Small intestine (tissue), 7 donors: Measurements from ENCODE around the gene C1QTNF3. TPM values are rescaled to one million over a fixed set of nuclear protein-coding genes. Genes with fewer than 3 reads are reported as not detected.
A peak's percentile ranks its signal among the peaks of the same experiment; 100 is the strongest.
"Not testable (repeated sequence)": the region's sequence is repeated elsewhere in the genome, so short reads cannot be mapped to it uniquely, and the experiment has no call there.

Source experiments
- DNase-seq, 2 donors: peaks; one replicate each; pipeline versions ENCODE4 v3.0.0 to v3.0.0-alpha.2; 2013
- FAIRE-seq: peaks from 2 replicates; lab custom pipeline; 2012; peaks lifted over from hg19 to GRCh38; lab: Jason Lieb, UNC
- H3K27ac ChIP-seq, 3 donors: one replicate each; pipeline ENCODE4 v1.5.1; 2013; ENCODE audit warnings: low read length in 2 of 3, mild to moderate bottlenecking in 2 of 3, control low read depth in 1 of 3, inconsistent platforms in 1 of 3, low read depth in 1 of 3, moderate library complexity in 1 of 3
- H3K27me3 ChIP-seq, 3 donors: one replicate each; pipeline ENCODE4 v1.6.1; 2013; ENCODE audit warnings: low read length in 3 of 3, inconsistent platforms in 1 of 3; ENCODE audit not compliant: control insufficient read depth in 3 of 3, insufficient read depth in 3 of 3
- H3K36me3 ChIP-seq, 3 donors: one replicate each; pipeline ENCODE4 v1.6.1; 2013; ENCODE audit warnings: low read length in 3 of 3, inconsistent platforms in 1 of 3, low read depth in 1 of 3, mild to moderate bottlenecking in 1 of 3, moderate library complexity in 1 of 3; ENCODE audit not compliant: control insufficient read depth in 3 of 3, insufficient read depth in 2 of 3
- H3K4me1 ChIP-seq, 3 donors: one replicate each; pipeline ENCODE4 v1.6.1; 2013; ENCODE audit warnings: low read length in 2 of 3, inconsistent platforms in 1 of 3, low read depth in 1 of 3, mild to moderate bottlenecking in 1 of 3, moderate library complexity in 1 of 3; ENCODE audit not compliant: control insufficient read depth in 3 of 3, insufficient read depth in 2 of 3
- H3K4me3 ChIP-seq, 3 donors: one replicate each; pipeline ENCODE4 v1.5.1; 2013; ENCODE audit warnings: low read length in 3 of 3, control low read depth in 1 of 3, inconsistent platforms in 1 of 3, low read depth in 1 of 3, mild to moderate bottlenecking in 1 of 3, moderate library complexity in 1 of 3
- H3K9me3 ChIP-seq, 2 donors: one replicate each; pipeline ENCODE4 v1.6.1; 2013; ENCODE audit warnings: low read depth in 1 of 2, low read length in 1 of 2; ENCODE audit not compliant: control insufficient read depth in 2 of 2, insufficient read depth in 1 of 2
- WGBS, 3 donors: extraction: QIAGEN DNeasy Blood & Tissue Kit; methylation state at CpG; one replicate each; pipeline ENCODE4 v1.1.7; 2013; 5-methylcytosine and 5-hydroxymethylcytosine counted together
- polyA plus RNA-seq, 4 donors: library from polyadenylated mRNA; stranded (reverse) in 3 of 4; unstranded in 1 of 4; fragments of 200-250 nt in 3 of 4; fragments of 120-200 nt in 1 of 4; gene quantifications; one replicate each; pipeline versions ENCODE4 v1.2.1 to v1.2.3, GENCODE V29; 2013
- donor health status: healthy with polysubstance abuse.
- donor health status: control.
- donor health status: control.
- donor health status: Bipolar disorder and iron deficiency.
- donor health status: healthy.

Gene C1QTNF3
- polyA plus RNA-seq, 4 donors: 0.54 to 47.0 (median 3.5) TPM

DNA sequence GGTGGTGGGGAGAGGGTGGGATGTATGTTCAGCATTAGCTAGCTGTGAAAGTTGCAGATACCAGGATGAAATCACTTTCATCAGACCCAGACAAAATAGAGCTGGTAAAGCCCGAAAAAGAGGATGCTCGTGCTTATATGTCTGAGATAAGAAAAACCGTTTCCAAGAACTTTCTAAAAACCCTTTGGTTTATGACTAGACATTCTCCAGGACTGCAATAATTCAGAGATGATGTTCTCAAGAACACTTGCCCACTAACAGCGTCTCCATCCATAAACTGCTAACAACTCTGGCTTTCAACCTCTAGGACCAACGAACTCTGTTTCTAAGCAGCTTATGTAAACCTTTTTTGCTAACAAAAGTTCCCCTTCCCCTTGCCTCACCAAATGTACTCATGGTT, 26.8 kb downstream of the C1QTNF3 start:
- peaks cover 0 to 34% (median 15%) of the 10 kb centered on the region in 3 donors for H3K4me1 ChIP-seq
- no peaks in the 10 kb centered on the region for H3K27me3 ChIP-seq
- WGBS, 3 donors: 65 to 83% (median 71%) methylated on average over 5 of the region's 5 CpGs
- DNase-seq (no peak), FAIRE-seq (no peak)
- H3K27ac ChIP-seq: peak overlapping the region in 1 of 3 donors; percentile 81
- H3K36me3 ChIP-seq: peaks cover 0 to 3% (median 0%) of the 10 kb centered on the region in 3 donors
- H3K9me3 ChIP-seq: peaks cover 0 to 7% of the 10 kb centered on the region in 2 donors
- no peak overlapping the region for H3K4me3 ChIP-seq

DNA sequence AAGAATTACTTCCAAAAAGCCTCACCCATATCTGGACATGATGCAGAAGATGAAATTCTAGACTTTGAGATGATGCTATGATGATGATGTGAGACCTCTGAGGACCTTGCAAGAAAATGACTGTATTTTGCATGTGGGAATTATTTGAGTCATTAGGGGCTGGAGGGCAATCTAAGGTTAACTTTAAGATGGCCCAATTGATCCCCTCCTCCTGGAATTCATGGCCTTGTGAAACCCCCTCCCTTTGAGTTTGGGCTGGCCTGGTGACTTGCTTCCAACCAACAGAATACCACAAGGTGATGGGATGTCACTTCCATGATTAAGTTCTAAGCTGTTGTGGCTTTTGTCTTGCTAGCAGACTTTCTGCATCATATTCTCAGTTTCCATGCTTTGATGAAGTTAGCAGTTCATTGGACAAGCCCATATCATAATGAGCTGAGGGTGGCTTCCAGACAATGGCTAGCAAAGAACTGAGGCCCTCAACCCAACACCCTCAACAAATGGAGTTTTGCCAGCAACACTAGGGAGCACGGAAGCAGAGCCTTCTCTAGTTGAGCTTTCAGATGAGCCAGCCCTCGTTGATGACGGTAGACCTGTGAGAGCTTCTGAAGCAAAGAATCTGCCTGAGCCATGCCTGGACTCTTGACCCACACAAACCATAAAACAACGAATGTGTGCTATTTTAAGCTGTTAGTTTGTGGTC, 27.7 kb downstream of the C1QTNF3 start:
- peak overlapping the region in 1 of 3 donors; percentile 81 for H3K27ac ChIP-seq
- H3K9me3 ChIP-seq: peaks cover 0 to 7% of the 10 kb centered on the region in 2 donors
- peaks cover 0 to 25% (median 13%) of the 10 kb centered on the region in 3 donors for H3K4me1 ChIP-seq
- FAIRE-seq (no peak), DNase-seq (peak; percentile 68 to 77)
- H3K4me3 ChIP-seq: no peak overlapping the region
- H3K27me3 ChIP-seq: no peaks in the 10 kb centered on the region
- peaks cover 0 to 3% (median 0%) of the 10 kb centered on the region in 3 donors for H3K36me3 ChIP-seq
- WGBS, 3 donors: 19 to 56% (median 32%) methylated on average over 4 of the region's 4 CpGs

DNA sequence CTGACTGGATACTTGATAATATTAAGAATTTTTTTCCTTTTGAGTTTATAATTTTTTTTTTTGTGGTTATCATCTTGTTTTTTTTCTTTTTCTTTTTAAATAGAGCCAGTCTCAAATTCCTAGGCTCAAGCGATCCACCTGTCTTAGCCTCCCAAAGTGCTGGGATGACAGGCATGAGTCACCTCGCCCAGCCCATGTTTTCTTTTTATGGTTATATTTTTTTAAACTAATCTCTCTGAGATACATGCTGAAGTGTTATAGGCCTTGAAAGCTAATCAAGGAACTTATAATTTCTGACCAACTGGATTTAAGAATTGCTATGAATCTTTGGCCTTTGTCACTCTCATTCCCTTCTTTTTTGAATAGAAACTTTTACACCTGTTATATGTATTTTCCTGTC, 28.4 kb downstream of the C1QTNF3 start:
- DNase-seq (peak; percentile 41 to 43), FAIRE-seq (no peak)
- H3K27me3 ChIP-seq: no peaks in the 10 kb centered on the region
- no peak overlapping the region for H3K4me3 ChIP-seq
- H3K27ac ChIP-seq: peak overlapping the region in 1 of 3 donors; percentile 81
- peaks cover 0 to 3% (median 0%) of the 10 kb centered on the region in 3 donors for H3K36me3 ChIP-seq
- 25 to 71% (median 48%) methylated on average over 2 of the region's 2 CpGs for WGBS, 3 donors
- H3K9me3 ChIP-seq: peaks cover 0 to 7% of the 10 kb centered on the region in 2 donors
- H3K4me1 ChIP-seq: peaks cover 0 to 20% (median 11%) of the 10 kb centered on the region in 3 donors

DNA sequence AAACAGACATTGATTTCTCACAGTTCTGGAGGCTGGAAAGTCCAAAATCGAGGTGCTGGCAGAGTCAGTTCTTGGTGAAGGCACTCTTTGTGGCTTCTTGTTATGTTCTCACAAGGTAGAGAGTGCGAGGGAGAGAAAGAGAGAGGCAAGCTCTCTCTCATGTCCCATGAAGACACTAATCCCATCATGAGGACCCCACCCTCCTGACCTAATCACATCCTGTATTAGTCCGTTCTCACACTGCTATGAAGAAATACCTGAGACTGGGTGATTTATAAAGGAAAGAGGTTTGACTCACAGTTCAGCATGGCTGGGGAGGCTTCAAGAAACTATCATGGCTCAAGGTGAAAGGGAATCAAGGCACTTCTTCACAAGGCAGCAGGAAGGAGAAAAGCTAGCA, 29.5 kb downstream of the C1QTNF3 start:
- H3K27ac ChIP-seq: no peak overlapping the region
- peaks cover 0 to 7% of the 10 kb centered on the region in 2 donors for H3K9me3 ChIP-seq
- 89 to 92% (median 90%) methylated on average over 3 of the region's 3 CpGs for WGBS, 3 donors
- DNase-seq (no peak), FAIRE-seq (no peak)
- H3K4me3 ChIP-seq: no peak overlapping the region
- H3K4me1 ChIP-seq: peaks cover 0 to 26% (median 11%) of the 10 kb centered on the region in 3 donors
- H3K27me3 ChIP-seq: no peaks in the 10 kb centered on the region
- H3K36me3 ChIP-seq: no peaks in the 10 kb centered on the region

DNA sequence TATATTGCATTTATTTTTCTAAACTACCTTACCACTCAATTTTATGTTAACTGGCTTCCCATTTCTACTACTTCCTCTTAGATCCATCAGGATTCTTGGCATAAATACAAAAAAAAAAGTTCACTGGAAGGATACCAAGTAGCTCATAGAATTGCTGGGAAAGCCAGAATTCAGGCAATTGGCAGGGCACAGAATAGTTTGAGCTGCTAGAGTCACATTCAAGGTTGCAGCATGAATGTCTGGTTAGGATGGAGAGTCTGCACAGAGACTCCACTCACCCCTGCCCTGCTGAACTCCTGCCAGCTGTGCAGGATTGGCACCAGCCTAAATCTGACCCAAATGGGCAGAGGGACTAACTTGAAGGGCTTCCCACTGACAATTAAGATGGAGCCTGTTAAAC, 30.2 kb downstream of the C1QTNF3 start:
- Histone ChIP-seq H3K4me3 (no peak overlapping the region), H3K36me3 (no peaks in the 10 kb centered on the region), H3K27ac (no peak overlapping the region), H3K9me3 (peaks cover 0 to 7% of the 10 kb centered on the region in 2 donors), H3K27me3 (no peaks in the 10 kb centered on the region), H3K4me1 (peaks cover 0 to 26% (median 11%) of the 10 kb centered on the region in 3 donors)
- no peak for FAIRE-seq
- no peak for DNase-seq

DNA sequence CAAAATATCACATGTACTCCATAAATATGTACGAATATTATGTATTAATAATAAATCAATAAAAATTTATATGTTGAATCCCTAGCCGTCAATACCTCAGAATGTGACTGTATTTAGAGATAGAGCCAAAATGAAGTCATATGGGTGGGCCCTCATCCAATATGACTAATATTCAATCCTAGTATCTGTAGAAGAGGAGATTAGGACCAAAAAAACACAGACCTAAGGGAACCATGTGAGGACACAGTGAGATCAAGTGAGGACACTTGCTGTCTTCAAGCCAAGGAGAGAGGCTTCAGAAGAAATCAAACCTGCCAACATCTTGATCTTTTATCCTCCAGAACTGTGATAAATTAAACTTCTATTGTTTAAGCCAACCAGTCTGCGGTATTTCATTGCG, 31.5 kb downstream of the C1QTNF3 start:
- FAIRE-seq: no peak
- no peak for DNase-seq
- Histone ChIP-seq H3K27me3 (no peaks in the 10 kb centered on the region), H3K36me3 (no peaks in the 10 kb centered on the region), H3K4me3 (no peak overlapping the region), H3K27ac (no peak overlapping the region), H3K9me3 (peaks cover 0 to 7% of the 10 kb centered on the region in 2 donors), H3K4me1 (peaks cover 3 to 26% (median 11%) of the 10 kb centered on the region in 3 donors)
- WGBS, 3 donors: 70 to 85% (median 77%) methylated on average over 4 of the region's 4 CpGs

DNA sequence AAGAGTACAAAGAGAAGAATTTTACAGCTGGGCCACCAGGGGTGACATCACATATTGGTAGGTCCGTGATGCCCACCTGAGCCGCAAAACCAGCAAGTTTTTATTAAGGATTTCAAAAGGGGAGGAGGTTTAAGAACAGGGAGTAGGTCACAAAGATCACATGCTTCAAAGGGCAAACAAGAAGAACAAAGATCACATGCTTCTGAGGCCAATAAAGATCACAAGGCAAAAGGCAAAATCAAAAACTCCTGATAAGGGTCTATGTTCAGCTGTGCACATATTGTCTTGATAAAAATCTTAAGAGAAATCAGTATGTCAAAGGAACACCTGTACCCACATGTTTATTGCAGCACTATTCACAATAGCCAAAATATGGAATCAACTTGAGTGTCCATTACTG, 32.9 kb downstream of the C1QTNF3 start:
- peak overlapping the region in 1 of 3 donors; percentile 96 for H3K27ac ChIP-seq
- WGBS, 3 donors: 15 to 62% (median 24%) methylated on average over 2 of the region's 2 CpGs
- H3K9me3 ChIP-seq, FAIRE-seq, H3K4me3 ChIP-seq, H3K27me3 ChIP-seq, H3K36me3 ChIP-seq: not testable (repeated sequence)
- DNase-seq: peak; percentile 45 to 51
- H3K4me1 ChIP-seq: peaks cover 3 to 20% (median 4%) of the 10 kb centered on the region in 3 donors

DNA sequence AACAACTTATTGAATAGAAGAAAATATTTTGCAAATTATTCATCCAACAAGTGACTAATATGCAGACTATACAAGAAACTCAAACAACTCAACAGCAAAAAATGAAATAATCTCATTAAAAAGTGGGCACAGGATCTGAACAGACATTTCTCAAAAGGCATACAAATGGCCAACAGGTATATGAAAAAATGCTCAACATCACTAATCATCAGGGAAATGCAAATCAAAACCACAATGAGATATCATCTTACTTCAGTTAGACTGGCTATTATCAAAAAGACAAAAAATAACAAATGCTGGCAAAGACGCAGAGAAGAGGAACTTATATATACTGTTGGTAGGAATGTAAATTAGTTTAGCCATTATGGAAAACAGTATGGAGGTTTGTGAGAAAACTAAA, 33.4 kb downstream of the C1QTNF3 start:
- DNase-seq: no peak
- H3K4me1 ChIP-seq: peaks cover 2 to 15% (median 3%) of the 10 kb centered on the region in 3 donors

More for the DNA sequence above, 33.4 kb downstream of the C1QTNF3 start:
- H3K27ac ChIP-seq: peak overlapping the region in 1 of 3 donors; percentile 96
- FAIRE-seq: no peak
- no peak overlapping the region for H3K4me3 ChIP-seq
- no peaks in the 10 kb centered on the region for H3K27me3 ChIP-seq
- peaks cover 0 to 7% of the 10 kb centered on the region in 2 donors for H3K9me3 ChIP-seq
- H3K36me3 ChIP-seq: no peaks in the 10 kb centered on the region
- 34 to 82% (median 47%) methylated on average over 1 of the region's 1 CpG for WGBS, 3 donors
